Gastroesophageal sphincter (tissue), 3 donors: ENCODE results near the gene PPARGC1A.

Experiments
- CTCF ChIP-seq, 4 experiments: fragments of 200-600 bp in 2 of 4; fragments of 450-650 bp in 2 of 4; sonication (generic) in 1 of 4; IDR thresholded peaks; one replicate each; pipeline ENCODE4 v1.5.1; 2017 to 2019; ENCODE audit warnings: antibody characterized with exemption in 4 of 4, mild to moderate bottlenecking in 2 of 4, moderate library complexity in 2 of 4
- EP300 ChIP-seq: sonication (generic); formaldehyde crosslinking; IDR thresholded peaks from one replicate; pipeline ENCODE4 v1.6.1; 2017; ENCODE audit warnings: antibody characterized with exemption, mild to moderate bottlenecking
- POLR2A ChIP-seq, 2 donors: fragments of 450-650 bp; IDR thresholded peaks; one replicate each; pipeline ENCODE4 v1.6.1; 2017; ENCODE audit warnings: antibody characterized with exemption in 2 of 2, mild to moderate bottlenecking in 2 of 2, moderate library complexity in 1 of 2
- POLR2AphosphoS5 ChIP-seq: sonication (generic); formaldehyde crosslinking; IDR thresholded peaks from one replicate; pipeline ENCODE4 v1.6.1; 2017; ENCODE audit warnings: antibody characterized with exemption

- TF ChIP-seq CTCF (IDR thresholded peaks at IDR 0.05) (no peak), POLR2AphosphoS5 (no peak), POLR2A (IDR thresholded peaks at IDR 0.05) (no peak), EP300 (no peak)
These were observed 135.2 kb downstream of the PPARGC1A start for GRCh38 chr4:23754688-23755087.
